Keratinocyte (primary cell): Measurements from ENCODE around the gene NEUROD2. TPM values are rescaled to one million over a fixed set of nuclear protein-coding genes. Genes with fewer than 3 reads are reported as not detected.

Source experiments
- DNase-seq: peaks from one replicate; pipeline ENCODE4 v3.0.0-alpha.2; 2011; ENCODE audit warnings: low read depth, missing footprints, low spot score
- FAIRE-seq: peaks from 2 replicates; lab custom pipeline; 2011; peaks lifted over from hg19 to GRCh38; lab: Jason Lieb, UNC
- H2AFZ ChIP-seq: 2 replicates; pipeline ENCODE4 v1.6.0; 2012; ENCODE audit warnings: low read length, control low read depth, inconsistent platforms; ENCODE audit not compliant: control insufficient read depth
- H3K27ac ChIP-seq: 2 replicates; pipeline ENCODE4 v1.5.1; 2011; ENCODE audit warnings: low read length; ENCODE audit not compliant: control insufficient read depth, insufficient read depth
- H3K27me3 ChIP-seq: 3 replicates; pipeline ENCODE4 v1.6.0; 2011; ENCODE audit warnings: low read length; ENCODE audit not compliant: control insufficient read depth, insufficient read depth; ENCODE audit errors: extremely low read depth
- H3K36me3 ChIP-seq, 2 experiments: 2 replicates in 1 of 2; 3 replicates in 1 of 2; pipeline ENCODE4 v1.5.1; 2011; ENCODE audit warnings: low read length in 2 of 2, mild to moderate bottlenecking in 1 of 2; ENCODE audit not compliant: control insufficient read depth in 2 of 2, insufficient read depth in 2 of 2; ENCODE audit errors: extremely low read depth in 1 of 2
- H3K4me1 ChIP-seq: 3 replicates; pipeline ENCODE4 v1.5.1; 2011; ENCODE audit warnings: low read length; ENCODE audit not compliant: control insufficient read depth, insufficient read depth; ENCODE audit errors: extremely low read depth
- H3K4me2 ChIP-seq: 3 replicates; pipeline ENCODE4 v1.6.0; 2011; ENCODE audit warnings: low read depth, low read length; ENCODE audit not compliant: control insufficient read depth, insufficient read depth; ENCODE audit errors: extremely low read depth
- H3K4me3 ChIP-seq, 3 experiments: fragments of 200-600 bp in 1 of 3; sonication (generic) in 1 of 3; 2 replicates in 2 of 3; 3 replicates in 1 of 3; pipeline ENCODE4 v1.5.1; 2011 to 2016; ENCODE audit warnings: low read length in 3 of 3, mild to moderate bottlenecking in 3 of 3, control low read depth in 2 of 3, inconsistent platforms in 1 of 3, low read depth in 1 of 3, mixed read lengths in 1 of 3, mixed run types in 1 of 3, moderate library complexity in 1 of 3; ENCODE audit not compliant: control insufficient read depth in 2 of 3, insufficient read depth in 2 of 3; ENCODE audit errors: extremely low read depth in 1 of 3
- H3K79me2 ChIP-seq: 2 replicates; pipeline ENCODE4 v1.6.0; 2012; ENCODE audit warnings: low read length; ENCODE audit not compliant: control insufficient read depth, insufficient read depth
- H3K9ac ChIP-seq: 3 replicates; pipeline ENCODE4 v1.6.0; 2011; ENCODE audit warnings: low read length; ENCODE audit not compliant: control insufficient read depth, insufficient read depth; ENCODE audit errors: extremely low read depth
- H3K9me1 ChIP-seq: 3 replicates; pipeline ENCODE4 v1.6.0; 2011; ENCODE audit warnings: low read length; ENCODE audit not compliant: control insufficient read depth, insufficient read depth; ENCODE audit errors: extremely low read depth
- H3K9me3 ChIP-seq: 2 replicates; pipeline ENCODE4 v1.5.1; 2012; ENCODE audit warnings: low read depth, low read length; ENCODE audit not compliant: control insufficient read depth
- H4K20me1 ChIP-seq: 3 replicates; pipeline ENCODE4 v1.6.0; 2011; ENCODE audit warnings: low read length; ENCODE audit not compliant: control insufficient read depth, insufficient read depth; ENCODE audit errors: extremely low read depth
- CTCF ChIP-seq, 3 experiments: IDR thresholded peaks in 1 of 3; conservative IDR thresholded peaks in 1 of 3; optimal IDR thresholded peaks in 1 of 3; 2 replicates in 2 of 3; 3 replicates in 1 of 3; pipeline versions ENCODE3 to v1.5.1; 2011; ENCODE audit warnings: low read length in 3 of 3, mild to moderate bottlenecking in 3 of 3, moderate library complexity in 2 of 3, control low read depth in 1 of 3, inconsistent platforms in 1 of 3; ENCODE audit not compliant: insufficient read depth in 2 of 3; ENCODE audit errors: extremely low read depth in 1 of 3
- EZH2 ChIP-seq: IDR thresholded peaks from one replicate; pipeline ENCODE4 v1.6.1; 2012; ENCODE audit warnings: inconsistent platforms, mild to moderate bottlenecking, low read length, moderate library complexity
- dilution Hi-C: fragments of 300-500 bp; cut with MboI; formaldehyde crosslinking; loops from one replicate; pipeline ENCODE4 v1.7.0; 2020; ENCODE audit warnings: low sequenced_read_pairs; ENCODE audit not compliant: extremely low pct_ligation_motif_present
- polyA plus RNA-seq, 5 experiments: library from polyadenylated mRNA; depleted of rRNA in 3 of 5; stranded (reverse) in 3 of 5; stranded (forward) in 1 of 5; unstranded in 1 of 5; fragments of >200 nt; gene quantifications; 1 replicate in 1 of 5; 2 replicates in 3 of 5; 3 replicates in 1 of 5; pipeline versions ENCODE4 v1.2.1 to v1.2.3, GENCODE V29; 2011 to 2012; ENCODE audit warnings: missing spikeins in 2 of 5, low read depth in 1 of 5, low replicate concordance in 1 of 5

The NEUROD2 gene
- polyA plus RNA-seq, 1 donor (not counting 4 experiments of a cell fraction or from before 2014, with no cell fraction given), result not detected

- no peak overlapping the region for H3K4me3 ChIP-seq
- peaks cover 3% of the 10 kb centered on the region for H3K9me1 ChIP-seq
- dilution Hi-C loops, result no loop called here
- no peaks in the 10 kb centered on the region for H3K36me3 ChIP-seq
- peaks cover 6% of the 10 kb centered on the region for H4K20me1 ChIP-seq
- no peak overlapping the region for H2AFZ ChIP-seq
- FAIRE-seq (no peak), DNase-seq (no peak)
- no peak overlapping the region for H3K4me2 ChIP-seq
- TF ChIP-seq EZH2 (no peak), CTCF (optimal IDR thresholded peaks at IDR 0.05 in 1 of 3, IDR thresholded peaks at IDR 0.05 in 1 of 3, conservative IDR thresholded peaks at IDR 0.05 in 1 of 3; ENCODE audit: extremely low read depth in 1 of 3, insufficient read depth in 2 of 3, low read length in 3 of 3) (no peak)
- H3K9ac ChIP-seq, result no peak overlapping the region
- peaks cover 27% of the 10 kb centered on the region for H3K4me1 ChIP-seq
- peaks cover 45% of the 10 kb centered on the region for H3K79me2 ChIP-seq
- H3K27me3 ChIP-seq, result no peaks in the 10 kb centered on the region
- no peaks in the 10 kb centered on the region for H3K9me3 ChIP-seq
- H3K27ac ChIP-seq, result no peak overlapping the region
Observed at GRCh38 chr17:39639566-39640458, 32.1 kb upstream of the NEUROD2 start.

- Histone ChIP-seq H3K79me2 (peaks cover 41% of the 10 kb centered on the region), H3K9me1 (peaks cover 3% of the 10 kb centered on the region), H2AFZ (no peak overlapping the region), H3K9me3 (no peaks in the 10 kb centered on the region), H3K27ac (no peak overlapping the region), H3K36me3 (no peaks in the 10 kb centered on the region), H3K4me2 (no peak overlapping the region), H3K27me3 (no peaks in the 10 kb centered on the region), H3K9ac (no peak overlapping the region), H4K20me1 (peaks cover 6% of the 10 kb centered on the region), H3K4me1 (peaks cover 27% of the 10 kb centered on the region), H3K4me3 (no peak overlapping the region)
- no peak for TF ChIP-seq EZH2
- no peak for TF ChIP-seq CTCF (optimal IDR thresholded peaks at IDR 0.05 in 1 of 3, IDR thresholded peaks at IDR 0.05 in 1 of 3, conservative IDR thresholded peaks at IDR 0.05 in 1 of 3; ENCODE audit: extremely low read depth in 1 of 3, insufficient read depth in 2 of 3, low read length in 3 of 3)
- FAIRE-seq, result no peak
- DNase-seq, result no peak
- dilution Hi-C loops, result no loop called here
Observed at GRCh38 chr17:39639043-39639442, 31.3 kb upstream of the NEUROD2 start.
